HG03432 (cell line): ENCODE measurements around the gene LRP8.

ENCODE experiments used
- ATAC-seq: cut with Tn5 transposase; IDR thresholded peaks from one replicate; pipeline ENCODE4 v1.9.1; 2021; ENCODE audit warnings: mild to moderate bottlenecking, moderate library complexity; ENCODE audit not compliant: unreplicated experiment

The LRP8 gene

DNA sequence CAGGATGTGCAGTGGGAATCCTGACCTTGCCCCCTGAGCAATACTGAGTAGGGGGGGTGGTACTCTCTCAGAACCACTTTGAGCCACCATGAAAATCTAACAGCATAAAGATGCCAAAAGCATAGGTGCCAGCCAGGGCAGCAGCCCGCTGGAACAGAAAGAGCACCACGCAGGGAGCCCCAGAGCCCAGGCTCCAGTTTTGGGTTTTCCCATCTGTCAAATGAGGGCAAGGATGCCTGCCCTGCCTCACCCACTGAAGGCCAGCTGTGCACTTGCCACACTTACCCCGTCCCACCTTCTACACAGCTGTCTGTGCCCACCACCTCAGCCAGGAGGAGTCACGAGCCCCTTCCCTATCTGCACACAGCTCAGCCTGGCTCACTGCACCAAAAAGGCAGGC, 20.8 kb downstream of the LRP8 start:
- ATAC-seq = no peak

DNA sequence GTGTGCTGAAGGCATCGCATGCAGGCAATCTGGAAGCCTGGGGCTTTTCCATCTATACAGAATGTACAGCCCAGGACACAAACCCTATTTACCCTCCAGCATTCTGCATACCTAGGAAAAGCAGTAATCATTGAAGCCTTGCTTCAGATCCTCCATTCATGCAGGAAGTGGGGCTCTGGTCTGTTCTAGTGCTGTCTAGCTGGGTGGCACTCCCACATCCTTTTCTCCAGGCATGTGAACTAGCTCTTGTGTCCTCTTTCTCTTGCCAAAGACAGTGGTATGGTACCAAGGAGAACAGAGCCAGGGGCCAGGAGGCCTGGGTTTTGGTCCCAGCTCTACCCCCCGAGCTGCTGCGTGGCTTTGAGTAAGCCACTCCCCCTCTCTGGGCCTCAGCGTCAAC, 21.7 kb downstream of the LRP8 start:
- ATAC-seq = no peak

GRCh38 chr1:53305650-53306049, 22.2 kb downstream of the LRP8 start:
- no peak for ATAC-seq

- no peak for ATAC-seq
Measured at GRCh38 chr1:53304527-53304926, 23.3 kb downstream of the LRP8 start.

DNA sequence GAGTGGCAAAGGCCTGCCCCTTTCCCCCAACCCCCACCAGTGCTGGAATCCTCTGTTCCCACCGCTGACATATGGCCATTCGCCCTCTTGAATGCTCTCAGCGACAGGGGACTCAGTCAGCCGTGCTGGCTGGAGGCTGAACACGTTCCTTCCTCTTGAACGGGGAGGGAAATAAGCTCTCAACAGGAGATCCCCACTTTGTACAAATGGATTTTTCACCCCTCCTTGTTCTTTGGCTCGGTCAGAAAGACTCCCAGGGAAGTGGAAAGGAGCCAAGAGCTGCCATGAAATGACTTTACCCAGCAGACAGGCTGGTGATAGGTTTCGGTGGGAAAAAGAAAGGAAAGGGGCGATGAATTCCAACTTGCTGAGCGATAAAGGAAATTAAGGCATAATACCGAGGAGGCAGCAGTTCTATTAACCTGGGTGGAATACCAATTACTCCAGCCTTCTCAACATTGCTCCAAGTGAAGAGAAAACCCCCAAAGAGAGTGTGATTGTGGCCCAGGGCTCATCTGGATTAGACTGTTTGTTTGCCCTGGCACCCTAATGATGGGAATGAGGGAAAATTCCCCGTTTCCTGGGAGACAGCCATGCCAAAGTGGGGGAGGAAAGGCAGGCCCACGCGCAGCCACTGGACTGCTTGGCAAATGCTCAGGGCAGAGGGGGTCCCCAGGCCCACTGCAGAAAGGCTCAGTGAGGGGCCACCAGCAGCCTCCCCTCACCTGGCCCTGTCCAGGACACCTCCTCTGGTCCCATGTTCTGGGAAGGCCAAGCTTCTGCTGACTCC, 23.9 kb downstream of the LRP8 start:
- no peak for ATAC-seq

DNA sequence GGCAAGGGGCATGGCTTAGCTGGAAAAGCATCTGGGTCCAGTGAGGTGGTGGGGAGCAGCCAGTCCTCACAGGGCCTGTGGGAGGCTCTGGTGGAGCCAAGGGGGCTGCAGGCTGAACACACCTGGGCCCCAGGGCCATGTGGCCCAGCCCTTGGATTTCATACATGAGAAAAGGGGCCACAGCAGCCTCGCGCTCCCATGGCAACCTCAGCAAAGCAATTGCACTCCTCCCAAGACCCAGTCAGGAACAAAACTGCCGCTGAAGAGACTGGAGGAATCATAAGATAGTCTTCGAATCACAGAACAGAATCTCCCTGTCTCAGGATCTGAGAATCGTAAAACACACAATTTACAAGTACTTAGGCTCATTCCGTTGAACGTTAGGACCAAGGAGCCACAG, 24.6 kb downstream of the LRP8 start:
- no peak for ATAC-seq

DNA sequence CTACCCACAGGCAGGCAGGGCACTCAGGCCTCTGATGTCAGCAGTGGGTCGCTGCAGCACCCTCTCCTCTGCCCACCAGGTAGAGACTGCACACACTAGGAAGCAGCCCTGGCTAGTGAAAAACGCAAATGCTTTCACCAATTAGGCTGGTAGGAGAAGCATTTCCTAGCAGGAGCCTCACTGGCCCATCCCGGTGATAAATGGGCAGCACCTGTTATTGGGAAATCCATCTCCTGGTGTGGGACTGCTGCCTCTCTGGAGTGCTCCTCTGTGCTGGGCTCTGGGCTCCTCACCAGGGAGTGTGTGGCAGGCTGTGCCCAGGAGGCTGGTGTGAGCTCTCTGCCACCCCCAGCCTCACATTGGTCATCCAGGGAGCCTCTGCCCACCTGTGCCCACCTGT, 28.6 kb downstream of the LRP8 start:
- no peak for ATAC-seq

- no peak for ATAC-seq
Measured at GRCh38 chr1:53298045-53298637, 29.7 kb downstream of the LRP8 start.

GRCh38 chr1:53297195-53297594, 30.7 kb downstream of the LRP8 start:
- no peak for ATAC-seq

- ATAC-seq = peak; percentile 47
Measured at GRCh38 chr1:53296117-53296749, 31.6 kb downstream of the LRP8 start.

DNA sequence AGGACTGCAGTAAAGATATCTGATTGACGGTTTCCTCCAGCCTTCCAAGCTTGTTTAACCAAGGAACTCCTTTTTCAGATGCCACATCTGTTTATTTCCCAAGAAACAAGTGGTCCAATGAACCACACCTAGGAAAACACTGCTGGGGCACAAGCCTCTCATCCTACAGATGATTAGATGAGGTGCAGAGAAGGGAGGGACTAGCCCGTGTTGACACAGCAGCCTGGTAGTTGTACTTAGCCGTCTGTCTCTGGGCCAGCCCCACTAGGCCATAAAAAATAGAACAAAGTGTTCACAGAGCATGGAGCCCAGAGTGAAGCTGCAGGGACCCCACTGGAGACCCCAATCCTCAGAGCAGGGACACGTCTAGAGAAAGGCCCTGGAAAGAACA, 32.1 kb downstream of the LRP8 start:
- no peak for ATAC-seq

GRCh38 chr1:53295295-53295694, 32.6 kb downstream of the LRP8 start:
- ATAC-seq = no peak

DNA sequence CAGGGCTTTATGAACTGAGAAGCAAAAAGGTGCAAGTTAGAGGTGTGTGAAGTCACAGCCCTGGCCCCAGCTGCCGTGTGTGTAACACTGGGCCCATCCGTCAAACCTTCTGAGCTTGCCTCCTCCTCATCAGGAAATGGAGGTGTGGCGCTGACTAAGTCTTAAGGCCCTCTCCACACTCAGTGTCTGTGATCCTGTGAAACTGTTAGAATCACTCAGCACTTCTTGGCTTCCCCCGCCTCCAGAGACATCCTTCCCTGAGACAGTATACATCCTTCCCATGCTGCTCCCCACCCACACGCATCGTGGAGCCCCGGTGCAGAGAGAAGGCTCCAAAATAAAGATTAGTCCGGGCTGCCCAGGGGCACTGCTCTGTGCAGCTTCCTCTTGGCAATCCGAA, 33.3 kb downstream of the LRP8 start:
- ATAC-seq = no peak

DNA sequence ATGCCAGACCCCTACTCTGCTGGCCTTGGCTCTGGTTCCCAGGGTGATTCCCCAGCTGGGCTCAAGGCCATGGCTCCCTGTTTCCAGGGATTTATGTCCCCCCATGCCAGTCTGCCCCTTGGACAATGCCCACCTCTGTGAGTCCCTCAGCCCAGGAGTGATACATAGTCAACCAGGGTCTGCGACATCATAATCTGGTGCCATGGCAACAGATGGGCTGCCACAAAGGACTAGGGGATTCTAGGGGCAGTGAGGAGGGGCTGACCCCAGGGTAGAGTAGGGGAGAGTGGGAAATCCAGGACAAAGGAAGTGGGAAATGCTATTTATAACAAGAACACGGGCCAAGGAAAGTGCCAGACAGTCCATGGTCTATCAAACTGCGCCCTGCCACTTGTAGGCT, 33.8 kb downstream of the LRP8 start:
- no peak for ATAC-seq

GRCh38 chr1:53293123-53293522, 34.7 kb downstream of the LRP8 start:
- no peak for ATAC-seq

DNA sequence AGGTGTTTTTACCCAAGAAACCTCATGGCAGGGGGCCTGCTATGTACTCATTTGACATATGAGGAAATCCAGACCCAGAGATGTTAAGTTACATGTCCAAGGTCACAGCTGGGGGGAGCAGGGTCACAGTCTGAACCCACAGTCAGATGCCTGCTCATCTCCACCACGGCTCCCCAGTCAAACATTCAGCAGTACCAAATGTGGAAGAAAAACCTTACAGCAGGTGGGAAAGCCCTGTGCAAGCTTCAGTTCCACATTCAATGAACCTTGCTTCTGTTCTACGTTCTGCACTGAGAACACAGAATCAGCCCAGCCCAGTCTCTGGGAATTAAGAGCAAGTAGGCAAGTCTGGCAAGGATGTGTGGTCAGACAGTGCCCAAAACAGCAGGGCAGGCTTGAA, 35.2 kb downstream of the LRP8 start:
- ATAC-seq = peak; percentile 58

GRCh38 chr1:53291574-53291973, 36.3 kb downstream of the LRP8 start:
- no peak for ATAC-seq

DNA sequence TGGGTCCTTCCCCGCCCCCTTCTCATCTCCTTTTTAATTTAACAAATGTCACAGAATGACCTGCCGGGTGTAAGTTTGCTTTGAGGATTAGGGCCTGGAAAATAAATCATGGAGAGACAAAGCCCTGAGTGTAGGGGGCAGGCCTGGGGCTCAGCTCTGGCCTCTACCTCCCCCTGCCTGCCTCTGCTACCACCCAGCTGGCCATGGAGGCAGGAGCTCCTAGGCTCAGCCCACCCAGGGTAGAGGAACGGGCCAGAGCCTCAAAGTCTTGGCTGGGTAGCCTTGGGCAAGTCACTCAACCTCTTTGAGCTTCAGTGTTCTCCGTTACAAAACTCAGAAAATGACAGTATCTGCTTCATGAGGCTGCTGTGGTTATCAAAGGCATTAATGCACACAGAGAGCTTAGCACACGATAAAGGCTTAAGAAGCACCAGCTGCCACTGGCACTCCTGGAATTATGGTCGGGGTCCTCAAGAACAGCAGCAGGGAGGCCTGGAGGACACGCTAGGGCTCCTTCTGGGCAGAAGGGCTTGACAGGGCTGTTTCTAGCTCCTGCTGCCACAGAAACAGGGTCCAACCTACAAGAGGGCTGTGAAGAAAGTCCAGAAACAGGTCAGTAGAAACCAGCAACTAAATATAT, 39.0 kb downstream of the LRP8 start:
- ATAC-seq = no peak

DNA sequence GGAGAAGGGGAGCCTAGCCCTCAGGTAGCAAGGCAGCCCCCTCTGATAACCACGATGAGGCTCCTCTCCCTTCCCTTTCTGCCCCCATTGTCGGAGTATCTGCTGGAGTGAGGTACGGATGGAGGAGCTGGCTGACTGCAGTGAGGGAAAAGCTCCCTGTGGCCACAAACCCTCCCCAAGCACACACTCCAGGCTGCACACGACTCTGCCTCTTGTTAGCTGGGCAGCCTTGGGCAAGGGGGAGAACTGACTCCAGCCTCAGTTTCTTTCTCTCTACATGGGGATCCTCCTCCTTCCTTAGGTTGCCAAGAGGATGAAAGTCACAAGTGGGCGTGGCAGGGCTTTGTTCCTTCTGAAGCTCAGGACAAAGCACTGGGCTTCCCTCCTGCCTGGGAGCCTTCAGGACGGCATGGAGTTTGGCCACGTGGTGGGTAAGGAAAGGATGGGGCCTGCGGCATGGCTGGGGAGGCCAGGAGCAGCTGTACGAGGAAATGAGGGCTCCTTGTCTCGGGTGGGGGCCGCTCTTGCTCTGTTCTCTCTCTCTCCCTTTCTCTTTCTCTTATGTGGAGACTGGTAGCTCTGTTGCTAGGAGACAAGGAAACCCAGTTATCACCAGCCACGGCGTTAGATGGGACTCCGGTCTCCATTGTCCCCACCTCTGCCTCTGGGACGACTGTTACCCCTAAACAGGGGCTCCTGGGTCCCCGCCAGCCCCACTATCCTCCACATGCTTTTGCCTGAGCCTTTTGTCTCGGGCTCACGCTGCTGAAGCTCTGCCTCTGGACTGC, 39.7 kb downstream of the LRP8 start:
- ATAC-seq = no peak

DNA sequence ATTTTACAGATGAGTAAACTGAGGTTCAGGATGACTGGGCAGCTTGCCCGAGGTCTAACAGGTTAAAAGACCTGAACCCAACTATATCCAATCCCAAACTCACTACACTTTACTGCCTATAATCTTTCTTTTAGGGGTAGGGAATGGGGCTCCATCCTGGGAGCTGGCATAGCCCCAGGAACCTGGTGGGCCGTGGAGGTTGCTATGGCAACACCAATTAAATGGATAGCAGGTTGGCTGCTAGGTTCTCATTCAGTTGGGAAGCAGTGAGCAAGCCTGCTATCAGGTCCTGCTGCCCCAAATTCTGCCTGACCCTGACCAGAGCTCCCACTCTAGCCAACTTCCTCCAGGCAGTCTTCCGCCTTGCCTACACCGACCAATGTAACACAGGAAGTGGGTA, 40.9 kb downstream of the LRP8 start:
- ATAC-seq = no peak
